ENCODE measurements around the gene PRKACG.
"Not testable (repeated sequence)": the region's sequence is repeated elsewhere in the genome, so short reads cannot be mapped to it uniquely, and the experiment has no call there.

Gene PRKACG

GRCh38 chr9:69023650-69024049 is 9.7 kb upstream of the PRKACG start:
- DNase-seq: no peak

- DNase-seq: no peak
These were observed 6.6 kb upstream of the PRKACG start for GRCh38 chr9:69020301-69021145.

- DNase-seq: no peak
These were observed 5.9 kb upstream of the PRKACG start for GRCh38 chr9:69019808-69020207.

- no peak for DNase-seq
These were observed 4.8 kb upstream of the PRKACG start for GRCh38 chr9:69018737-69019136.

- no peak for DNase-seq
These were observed 2.5 kb upstream of the PRKACG start for GRCh38 chr9:69016191-69017096.

- DNase-seq: no peak
These were observed 558 bp downstream of the PRKACG start for GRCh38 chr9:69013382-69013727.

GRCh38 chr9:69012696-69013381 is 1.1 kb downstream of the PRKACG start:
- no peak for DNase-seq

GRCh38 chr9:69009708-69010107 is 4.2 kb downstream of the PRKACG start:
- no peak for DNase-seq

GRCh38 chr9:69004836-69005235 is 9.1 kb downstream of the PRKACG start:
- DNase-seq: no peak

- no peak for DNase-seq
These were observed 10.9 kb downstream of the PRKACG start for GRCh38 chr9:69003051-69003450.

- DNase-seq: no peak
These were observed 12.0 kb downstream of the PRKACG start for GRCh38 chr9:69001921-69002320.

- DNase-seq: peak; percentile 59
These were observed 14.4 kb downstream of the PRKACG start for GRCh38 chr9:68999393-69000105.

GRCh38 chr9:68998812-68999211 is 15.1 kb downstream of the PRKACG start:
- DNase-seq: no peak

- no peak for DNase-seq
These were observed 15.5 kb downstream of the PRKACG start for GRCh38 chr9:68998385-68998784.

GRCh38 chr9:68997666-68998065 is 16.2 kb downstream of the PRKACG start:
- no peak for DNase-seq

GRCh38 chr9:68996462-68996861 is 17.5 kb downstream of the PRKACG start:
- DNase-seq: no peak

GRCh38 chr9:68995776-68996175 is 18.1 kb downstream of the PRKACG start:
- DNase-seq: no peak

- DNase-seq: no peak
These were observed 22.5 kb downstream of the PRKACG start for GRCh38 chr9:68991457-68991856.

GRCh38 chr9:68986949-68987348 is 27.0 kb downstream of the PRKACG start:
- not testable (repeated sequence) for DNase-seq

GRCh38 chr9:68983522-68984424 is 30.1 kb downstream of the PRKACG start:
- DNase-seq: no peak

- DNase-seq: no peak
These were observed 30.9 kb downstream of the PRKACG start for GRCh38 chr9:68983008-68983411.

GRCh38 chr9:68981789-68982188 is 32.1 kb downstream of the PRKACG start:
- peak; percentile 38 for DNase-seq
